ENCODE measurements around the gene MEI1.
"Not testable (repeated sequence)": the region's sequence is repeated elsewhere in the genome, so short reads cannot be mapped to it uniquely, and the experiment has no call there.

The MEI1 gene

GRCh38 chr22:41834005-41834944, 135.0 kb downstream of the MEI1 start:
- Histone ChIP-seq H3K36me3 (ENCODE audit: control insufficient read depth in 1 of 2, insufficient read depth in 2 of 2, low read length in 2 of 2) (peaks cover 0 to 14% of the 10 kb centered on the region in 2 donors), H3K4me1 (ENCODE audit: control insufficient read depth in 1 of 2, insufficient read depth in 2 of 2, low read length in 2 of 2) (peaks cover 9 to 11% of the 10 kb centered on the region in 2 donors), H3K9me3 (ENCODE audit: control insufficient read depth in 1 of 2, low read length in 2 of 2) (no peaks in the 10 kb centered on the region), H3K27ac (ENCODE audit: low read length) (peak overlapping the region; percentile 49), H3K4me3 (ENCODE audit: low read depth in 1 of 2, low read length in 2 of 2) (peak overlapping the region; percentile 58 to 82), H3K27me3 (ENCODE audit: low read depth, low read length) (no peaks in the 10 kb centered on the region)

DNA sequence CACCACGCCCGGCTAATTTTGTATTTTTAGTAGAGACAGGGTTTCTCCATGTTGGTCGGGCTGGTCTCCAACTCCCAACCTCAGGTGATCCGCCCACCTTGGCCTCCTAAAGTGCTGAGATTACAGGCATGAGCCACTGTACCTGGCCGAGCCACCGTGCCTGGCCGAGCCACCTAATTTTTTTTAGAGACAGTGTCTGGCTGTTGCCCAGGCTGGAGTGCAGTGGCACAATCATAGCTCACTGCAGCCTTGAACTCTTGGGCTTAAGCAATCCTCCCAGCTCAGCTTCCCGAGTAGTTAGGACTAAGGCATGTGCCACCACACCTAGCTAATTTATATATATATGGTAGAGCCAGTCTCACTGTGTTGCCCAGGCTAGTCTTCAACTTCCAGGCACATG, 136.2 kb downstream of the MEI1 start:
- not testable (repeated sequence) for H3K4me3 ChIP-seq (ENCODE audit: low read depth in 1 of 2, low read length in 2 of 2); H3K9me3 ChIP-seq (ENCODE audit: control insufficient read depth in 1 of 2, low read length in 2 of 2); H3K27ac ChIP-seq (ENCODE audit: low read length); H3K27me3 ChIP-seq (ENCODE audit: low read depth, low read length)
- Histone ChIP-seq H3K4me1 (ENCODE audit: control insufficient read depth in 1 of 2, insufficient read depth in 2 of 2, low read length in 2 of 2) (peaks cover 9 to 11% of the 10 kb centered on the region in 2 donors), H3K36me3 (ENCODE audit: control insufficient read depth in 1 of 2, insufficient read depth in 2 of 2, low read length in 2 of 2) (peaks cover 0 to 14% of the 10 kb centered on the region in 2 donors)

DNA sequence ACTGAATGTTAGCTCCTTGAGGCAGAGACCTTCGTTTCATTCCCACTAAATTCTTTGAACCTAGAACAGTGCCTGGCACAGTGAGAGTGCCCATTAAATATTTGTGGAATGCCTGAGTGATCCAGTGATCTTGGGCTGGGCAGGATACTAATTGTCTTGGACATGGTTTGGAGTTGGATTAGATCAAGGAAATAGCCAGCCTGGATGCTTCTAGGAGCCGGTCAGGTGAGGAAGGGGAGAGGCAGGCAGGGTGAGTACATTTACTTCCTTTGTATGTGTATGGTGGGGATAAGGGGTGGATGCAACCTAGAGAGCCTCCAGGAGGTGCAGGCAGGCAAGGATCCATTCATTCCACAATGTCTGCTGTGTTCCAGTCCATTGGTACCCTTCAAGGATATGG, 137.2 kb downstream of the MEI1 start:
- Histone ChIP-seq H3K4me3 (ENCODE audit: low read depth in 1 of 2, low read length in 2 of 2) (no peak overlapping the region), H3K36me3 (ENCODE audit: control insufficient read depth in 1 of 2, insufficient read depth in 2 of 2, low read length in 2 of 2) (peaks cover 0 to 14% of the 10 kb centered on the region in 2 donors), H3K4me1 (ENCODE audit: control insufficient read depth in 1 of 2, insufficient read depth in 2 of 2, low read length in 2 of 2) (peaks cover 9 to 12% of the 10 kb centered on the region in 2 donors), H3K9me3 (ENCODE audit: control insufficient read depth in 1 of 2, low read length in 2 of 2) (no peaks in the 10 kb centered on the region), H3K27ac (ENCODE audit: low read length) (no peak overlapping the region), H3K27me3 (ENCODE audit: low read depth, low read length) (no peaks in the 10 kb centered on the region)

DNA sequence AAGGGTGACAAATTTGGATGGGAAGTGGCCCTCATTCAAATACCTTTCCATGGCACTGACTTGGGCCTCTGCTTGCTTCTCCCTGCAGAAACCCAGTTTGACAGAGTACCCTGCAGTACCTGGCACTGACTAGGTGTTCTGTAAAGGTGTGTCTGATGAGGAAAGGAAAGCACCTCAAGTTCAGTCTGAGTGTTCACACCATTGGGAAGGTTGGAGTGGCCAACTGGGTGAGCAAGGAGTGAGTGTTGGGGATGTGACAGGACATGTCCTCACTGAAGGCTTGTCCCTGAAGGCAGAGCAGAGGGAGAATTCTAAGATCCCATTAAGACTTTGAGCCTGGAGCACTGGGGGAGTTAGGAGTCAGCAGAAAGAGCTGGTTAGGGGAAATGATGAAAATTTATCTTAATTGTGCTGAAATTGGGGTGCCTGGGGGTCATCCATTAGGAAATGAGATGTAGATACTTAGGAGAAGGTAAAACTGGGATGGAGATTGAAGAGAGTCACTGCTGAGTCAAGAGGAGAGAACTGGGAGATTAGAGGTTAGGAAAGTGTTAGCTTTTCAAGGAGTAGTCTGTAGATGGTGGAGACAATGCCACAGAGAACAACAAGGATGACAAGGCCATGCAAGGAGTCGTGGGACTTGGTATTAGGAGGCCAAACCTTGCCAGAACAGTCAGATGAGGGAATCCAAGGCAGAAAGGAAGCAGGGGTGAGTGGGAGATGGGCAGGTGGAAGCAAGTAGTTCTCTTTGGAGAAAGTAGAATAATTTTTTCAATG, 139.7 kb downstream of the MEI1 start:
- H3K4me1 ChIP-seq (ENCODE audit: control insufficient read depth in 1 of 2, insufficient read depth in 2 of 2, low read length in 2 of 2) = peaks cover 9 to 13% of the 10 kb centered on the region in 2 donors
- no peaks in the 10 kb centered on the region for H3K9me3 ChIP-seq (ENCODE audit: control insufficient read depth in 1 of 2, low read length in 2 of 2)
- H3K4me3 ChIP-seq (ENCODE audit: low read depth in 1 of 2, low read length in 2 of 2) = no peak overlapping the region
- no peak overlapping the region for H3K27ac ChIP-seq (ENCODE audit: low read length)
- H3K36me3 ChIP-seq (ENCODE audit: control insufficient read depth in 1 of 2, insufficient read depth in 2 of 2, low read length in 2 of 2) = peaks cover 0 to 14% of the 10 kb centered on the region in 2 donors
- no peaks in the 10 kb centered on the region for H3K27me3 ChIP-seq (ENCODE audit: low read depth, low read length)

GRCh38 chr22:41840216-41840615, 140.9 kb downstream of the MEI1 start:
- H3K36me3 ChIP-seq (ENCODE audit: control insufficient read depth in 1 of 2, insufficient read depth in 2 of 2, low read length in 2 of 2) = peaks cover 0 to 14% of the 10 kb centered on the region in 2 donors
- H3K9me3 ChIP-seq (ENCODE audit: control insufficient read depth in 1 of 2, low read length in 2 of 2) = no peaks in the 10 kb centered on the region
- H3K4me1 ChIP-seq (ENCODE audit: control insufficient read depth in 1 of 2, insufficient read depth in 2 of 2, low read length in 2 of 2) = peaks cover 8 to 12% of the 10 kb centered on the region in 2 donors
- no peak overlapping the region for H3K27ac ChIP-seq (ENCODE audit: low read length)
- H3K27me3 ChIP-seq (ENCODE audit: low read depth, low read length) = no peaks in the 10 kb centered on the region
- H3K4me3 ChIP-seq (ENCODE audit: low read depth in 1 of 2, low read length in 2 of 2) = no peak overlapping the region

DNA sequence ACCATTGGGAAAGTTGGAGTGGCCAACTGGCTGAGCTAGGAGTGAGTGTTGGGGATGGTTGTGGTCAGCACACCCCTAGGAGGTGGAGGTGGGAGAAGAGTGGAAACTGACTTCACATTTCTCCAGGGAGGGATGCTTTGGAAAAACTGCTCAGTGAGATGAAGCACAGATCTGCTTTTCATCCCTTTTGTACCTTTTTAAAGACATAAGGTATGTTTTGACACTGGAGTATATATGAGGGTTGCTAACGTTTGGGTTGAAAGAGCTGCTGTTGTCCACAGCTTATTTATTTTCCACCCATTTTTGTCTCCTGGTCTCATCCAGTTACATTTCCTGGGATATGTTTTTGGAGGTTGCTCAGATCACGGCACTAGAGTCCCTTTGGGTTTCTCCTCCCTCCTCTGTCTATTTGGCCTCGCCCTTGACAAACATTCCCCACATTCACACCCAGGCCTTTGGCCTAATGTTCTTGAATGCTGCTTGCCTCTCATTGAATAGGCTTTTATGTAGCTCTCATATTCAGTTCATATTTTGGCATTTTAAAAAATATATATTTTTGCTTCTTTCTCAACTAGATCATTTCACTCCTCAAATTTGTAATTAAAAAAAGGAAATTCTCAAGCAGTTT, 141.9 kb downstream of the MEI1 start:
- Histone ChIP-seq H3K4me1 (ENCODE audit: control insufficient read depth in 1 of 2, insufficient read depth in 2 of 2, low read length in 2 of 2) (peaks cover 8 to 20% of the 10 kb centered on the region in 2 donors), H3K36me3 (ENCODE audit: control insufficient read depth in 1 of 2, insufficient read depth in 2 of 2, low read length in 2 of 2) (peaks cover 0 to 8% of the 10 kb centered on the region in 2 donors), H3K27ac (ENCODE audit: low read length) (peak overlapping the region; percentile 69), H3K4me3 (ENCODE audit: low read depth in 1 of 2, low read length in 2 of 2) (no peak overlapping the region), H3K27me3 (ENCODE audit: low read depth, low read length) (no peaks in the 10 kb centered on the region), H3K9me3 (ENCODE audit: control insufficient read depth in 1 of 2, low read length in 2 of 2) (no peaks in the 10 kb centered on the region)

GRCh38 chr22:41842996-41843970, 144.0 kb downstream of the MEI1 start:
- Histone ChIP-seq H3K27me3 (ENCODE audit: low read depth, low read length) (no peaks in the 10 kb centered on the region), H3K4me1 (ENCODE audit: control insufficient read depth in 1 of 2, insufficient read depth in 2 of 2, low read length in 2 of 2) (peaks cover 3 to 25% of the 10 kb centered on the region in 2 donors), H3K9me3 (ENCODE audit: control insufficient read depth in 1 of 2, low read length in 2 of 2) (no peaks in the 10 kb centered on the region), H3K36me3 (ENCODE audit: control insufficient read depth in 1 of 2, insufficient read depth in 2 of 2, low read length in 2 of 2) (no peaks in the 10 kb centered on the region), H3K27ac (ENCODE audit: low read length) (no peak overlapping the region), H3K4me3 (ENCODE audit: low read depth in 1 of 2, low read length in 2 of 2) (no peak overlapping the region)

DNA sequence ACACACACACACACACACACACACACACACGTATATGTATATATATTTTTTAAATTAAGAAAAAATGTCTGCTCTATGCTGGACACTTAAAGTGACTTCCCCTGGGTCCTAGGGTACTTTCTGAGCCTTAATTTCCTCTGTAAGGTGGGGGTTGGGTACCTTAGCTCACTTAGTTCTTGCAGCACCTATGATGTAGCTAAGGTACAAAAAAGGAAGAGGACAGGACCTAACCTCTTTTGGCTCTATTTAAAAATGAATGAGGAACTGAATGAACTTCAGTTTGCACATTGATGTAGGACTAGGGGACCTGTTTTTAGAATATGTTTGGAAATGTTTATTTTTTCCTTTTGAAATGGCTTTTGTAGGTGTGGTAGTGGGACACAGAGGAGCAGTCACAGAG, 144.7 kb downstream of the MEI1 start:
- H3K27me3 ChIP-seq (ENCODE audit: low read depth, low read length) = no peaks in the 10 kb centered on the region
- no peak overlapping the region for H3K4me3 ChIP-seq (ENCODE audit: low read depth in 1 of 2, low read length in 2 of 2)
- H3K36me3 ChIP-seq (ENCODE audit: control insufficient read depth in 1 of 2, insufficient read depth in 2 of 2, low read length in 2 of 2) = no peaks in the 10 kb centered on the region
- no peak overlapping the region for H3K27ac ChIP-seq (ENCODE audit: low read length)
- H3K9me3 ChIP-seq (ENCODE audit: control insufficient read depth in 1 of 2, low read length in 2 of 2) = no peaks in the 10 kb centered on the region
- H3K4me1 ChIP-seq (ENCODE audit: control insufficient read depth in 1 of 2, insufficient read depth in 2 of 2, low read length in 2 of 2) = peaks cover 6 to 25% of the 10 kb centered on the region in 2 donors

DNA sequence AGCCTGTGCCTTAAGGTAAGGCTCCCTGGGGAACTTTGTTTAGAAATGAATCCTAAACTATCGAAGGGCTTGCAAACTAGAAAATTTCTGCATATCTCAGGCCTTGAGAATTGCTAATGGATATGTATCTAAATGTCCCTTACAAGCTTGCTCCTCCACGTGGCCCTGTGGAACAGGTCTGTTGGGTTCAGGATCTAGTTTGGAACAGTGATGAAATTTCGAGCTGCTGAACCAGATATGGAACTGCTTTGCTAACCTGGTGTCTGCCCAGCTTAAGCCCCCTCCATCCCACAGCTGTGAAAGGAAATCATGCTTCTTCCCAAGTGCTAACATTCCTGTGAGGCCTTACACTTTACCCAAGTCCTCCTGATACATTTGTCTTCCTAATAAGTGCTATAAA, 145.2 kb downstream of the MEI1 start:
- no peak overlapping the region for H3K27ac ChIP-seq (ENCODE audit: low read length)
- H3K4me1 ChIP-seq (ENCODE audit: control insufficient read depth in 1 of 2, insufficient read depth in 2 of 2, low read length in 2 of 2) = peaks cover 6 to 25% of the 10 kb centered on the region in 2 donors
- no peak overlapping the region for H3K4me3 ChIP-seq (ENCODE audit: low read depth in 1 of 2, low read length in 2 of 2)
- H3K9me3 ChIP-seq (ENCODE audit: control insufficient read depth in 1 of 2, low read length in 2 of 2) = no peaks in the 10 kb centered on the region
- H3K27me3 ChIP-seq (ENCODE audit: low read depth, low read length) = no peaks in the 10 kb centered on the region
- H3K36me3 ChIP-seq (ENCODE audit: control insufficient read depth in 1 of 2, insufficient read depth in 2 of 2, low read length in 2 of 2) = no peaks in the 10 kb centered on the region

DNA sequence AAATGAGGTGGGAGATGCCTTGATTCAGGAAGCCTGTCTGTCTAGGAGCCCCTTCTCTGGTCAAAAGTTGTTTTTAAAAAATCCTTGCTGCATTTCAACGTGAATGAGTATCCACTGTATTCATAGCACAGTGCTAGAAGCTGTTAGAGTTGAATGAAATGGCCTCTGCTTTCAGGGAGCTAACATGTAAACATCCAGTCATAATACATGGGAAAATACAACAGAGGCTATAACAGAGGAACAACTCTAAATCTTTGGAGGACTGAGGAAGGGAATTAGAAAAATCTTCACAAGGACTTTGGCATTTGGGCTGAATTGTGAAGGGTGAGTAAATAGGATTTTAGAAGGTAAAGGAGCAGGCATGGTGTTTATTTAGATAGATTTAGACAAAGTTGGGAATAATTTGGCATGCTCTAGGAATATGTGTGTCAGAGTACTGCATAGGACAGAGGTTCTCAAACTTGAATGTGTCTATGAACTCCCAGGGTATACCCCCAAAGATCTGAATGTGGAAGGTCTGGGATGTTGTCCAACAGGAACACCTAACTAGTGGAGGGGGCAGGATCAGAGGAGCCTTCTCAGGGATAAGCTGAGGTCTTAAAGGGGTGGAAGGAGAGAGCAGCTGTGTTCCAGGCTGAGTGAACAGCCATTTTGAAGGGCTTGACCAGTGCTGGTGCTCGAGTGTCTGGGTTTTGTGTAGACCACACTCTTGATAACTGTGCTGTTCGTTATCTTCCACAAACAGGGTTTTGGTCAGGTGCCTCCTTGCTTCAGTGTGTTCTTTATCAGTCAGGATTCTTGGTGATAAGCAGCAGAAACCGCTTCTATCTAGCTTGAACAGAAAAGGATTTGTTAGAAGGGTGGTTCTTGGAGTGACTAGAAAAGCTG, 146.3 kb downstream of the MEI1 start:
- H3K4me3 ChIP-seq (ENCODE audit: low read depth in 1 of 2, low read length in 2 of 2) = no peak overlapping the region
- H3K27me3 ChIP-seq (ENCODE audit: low read depth, low read length) = no peaks in the 10 kb centered on the region
- no peaks in the 10 kb centered on the region for H3K9me3 ChIP-seq (ENCODE audit: control insufficient read depth in 1 of 2, low read length in 2 of 2)
- no peaks in the 10 kb centered on the region for H3K36me3 ChIP-seq (ENCODE audit: control insufficient read depth in 1 of 2, insufficient read depth in 2 of 2, low read length in 2 of 2)
- H3K4me1 ChIP-seq (ENCODE audit: control insufficient read depth in 1 of 2, insufficient read depth in 2 of 2, low read length in 2 of 2) = peaks cover 6 to 25% of the 10 kb centered on the region in 2 donors
- no peak overlapping the region for H3K27ac ChIP-seq (ENCODE audit: low read length)
